K562 (cell line): ENCODE results near the gene TNFAIP3. TPM values are rescaled to one million over a fixed set of nuclear protein-coding genes. Genes with fewer than 3 reads are reported as not detected.
A peak's percentile ranks its signal among the peaks of the same experiment; 100 is the strongest.

Experiments used
- ESRRA ChIP-seq: fragments of 450-650 bp; IDR thresholded peaks from 2 replicates; pipeline ENCODE4 v1.6.1; 2014; ENCODE audit warnings: low read depth, mild to moderate bottlenecking, moderate library complexity, borderline replicate concordance
- FOXA1 ChIP-seq: fragments of 450-650 bp; IDR thresholded peaks from 2 replicates; pipeline ENCODE4 v1.6.1; 2016; ENCODE audit warnings: mild to moderate bottlenecking, borderline replicate concordance
- HDAC2 ChIP-seq: fragments of 450-650 bp; IDR thresholded peaks from 2 replicates; pipeline ENCODE4 v1.6.1; 2016; ENCODE audit warnings: mild to moderate bottlenecking
- HEY1 ChIP-seq: fragments of 250-450 bp; sonication (Bioruptor Pico); IDR thresholded peaks from 2 replicates; pipeline ENCODE4 v1.5.0; 2020; ENCODE audit warnings: mild to moderate bottlenecking, moderate library complexity, borderline replicate concordance
- MAFF ChIP-seq: IDR thresholded peaks from 2 replicates; pipeline ENCODE4 v1.6.1; 2012; ENCODE audit warnings: low read length, improper control_type of control experiment
- NR2F6 ChIP-seq: fragments of 450-650 bp; formaldehyde crosslinking; IDR thresholded peaks from 2 replicates; pipeline ENCODE4 v1.4.0; 2020; ENCODE audit warnings: mild to moderate bottlenecking
- POLR2A ChIP-seq: fragments of 450-650 bp; conservative IDR thresholded peaks from 2 replicates; pipeline ENCODE4 v1.6.1; 2016
- POLR2G ChIP-seq: fragments of 200-400 bp; formaldehyde crosslinking; IDR thresholded peaks from 2 replicates; pipeline ENCODE4 v1.6.1; 2017; ENCODE audit warnings: low read depth, mild to moderate bottlenecking, antibody characterized with exemption, low read length, moderate library complexity
- RBFOX2 ChIP-seq: fragments of 200-400 bp; formaldehyde crosslinking; IDR thresholded peaks from 2 replicates; pipeline ENCODE4 v1.6.1; 2017; ENCODE audit warnings: low read depth, mild to moderate bottlenecking, low read length, moderate library complexity
- TOE1 ChIP-seq, 2 experiments: fragments of 450-650 bp in 1 of 2; sonication (generic) in 1 of 2; formaldehyde crosslinking in 1 of 2; IDR thresholded peaks; 2 replicates each; pipeline versions ENCODE4 v1.7.1 to v1.8.0; 2016 to 2022; ENCODE audit warnings: borderline replicate concordance in 2 of 2, mild to moderate bottlenecking in 2 of 2, antibody characterized with exemption in 1 of 2, inconsistent platforms in 1 of 2, low read depth in 1 of 2, missing genetic modification reagents in 1 of 2, moderate library complexity in 1 of 2
- ZNF134 ChIP-seq: fragments of 250-450 bp; sonication (Bioruptor Pico); conservative IDR thresholded peaks from 2 replicates; pipeline ENCODE4 v1.4.0; 2020
- ZNF184 ChIP-seq: sonication (generic); formaldehyde crosslinking; IDR thresholded peaks from 2 replicates; pipeline ENCODE4 v1.5.0; 2020; ENCODE audit warnings: missing genetic modification reagents
- ZNF668 ChIP-seq: fragments of 250-450 bp; sonication (Bioruptor Pico); IDR thresholded peaks from 2 replicates; pipeline ENCODE4 v1.8.0; 2022; ENCODE audit warnings: mild to moderate bottlenecking, inconsistent platforms
- ZNF766 ChIP-seq: fragments of 200-800 bp; sonication (Bioruptor generic); conservative IDR thresholded peaks from 2 replicates; pipeline ENCODE4 v1.6.1; 2016; ENCODE audit warnings: missing genetic modification characterization, missing compliant biosample characterization
- polyA plus RNA-seq, 8 experiments: library from polyadenylated mRNA; depleted of rRNA in 4 of 8; stranded (reverse) in 5 of 8; unstranded in 3 of 8; fragments of >200 nt; fragmentation: Nextera tagmentation in 2 of 8; fragmentation: Illumina TruSeq in 1 of 8; extraction: Ambion mirVana in 2 of 8; extraction: Trizol in 1 of 8; gene quantifications; 2 replicates each; pipeline versions ENCODE4 v1.2.1 to v1.2.3, GENCODE V29; 2011 to 2014; ENCODE audit warnings: inconsistent platforms in 1 of 8, missing spikeins in 1 of 8
- total RNA-seq, 7 experiments: library from RNA; depleted of rRNA in 6 of 7; stranded (reverse); fragments of >200 nt in 6 of 7; fragmentation: Illumina TruSeq in 2 of 7; extraction: Trizol in 2 of 7; gene quantifications; 2 replicates each; pipeline versions ENCODE4 v1.2.1 to v1.2.3, GENCODE V29; 2011 to 2021; ENCODE audit warnings: low replicate concordance in 1 of 7
- TF ChIP-seq, protein P1 (sequence below): fragments of 250-450 bp; sonication (Bioruptor Pico); IDR thresholded peaks from 2 replicates; pipeline ENCODE4 v1.8.0; 2022; ENCODE audit warnings: inconsistent platforms, mild to moderate bottlenecking, moderate library complexity, borderline replicate concordance
- TF ChIP-seq, protein P2 (sequence below): fragments of 450-650 bp; IDR thresholded peaks from 2 replicates; pipeline ENCODE4 v1.6.1; 2016; ENCODE audit warnings: low read depth, mild to moderate bottlenecking, moderate library complexity
- TF ChIP-seq, protein P3 (sequence below), 2 experiments: IDR thresholded peaks; 2 replicates each; pipeline ENCODE4 v1.6.1; 2011; ENCODE audit warnings: borderline replicate concordance in 1 of 2, control low read depth in 1 of 2, low read depth in 1 of 2, low read length in 1 of 2, mild to moderate bottlenecking in 1 of 2, mixed read lengths in 1 of 2, moderate library complexity in 1 of 2; ENCODE audit not compliant: insufficient read depth in 1 of 2, insufficient read length in 1 of 2, poor library complexity in 1 of 2, severe bottlenecking in 1 of 2; ENCODE audit errors: extremely low read depth in 1 of 2
- TF ChIP-seq, protein P4 (sequence below): fragments of 250-450 bp; sonication (Bioruptor Pico); IDR thresholded peaks from 2 replicates; pipeline ENCODE4 v1.4.0; 2020

Gene TNFAIP3
- total and polyA plus RNA-seq, 9 of the 15 experiments (the other 6 are each of a cell fraction or from before 2014, with no cell fraction given) = 0.79 to 17.0 (median 6.4) TPM

DNA sequence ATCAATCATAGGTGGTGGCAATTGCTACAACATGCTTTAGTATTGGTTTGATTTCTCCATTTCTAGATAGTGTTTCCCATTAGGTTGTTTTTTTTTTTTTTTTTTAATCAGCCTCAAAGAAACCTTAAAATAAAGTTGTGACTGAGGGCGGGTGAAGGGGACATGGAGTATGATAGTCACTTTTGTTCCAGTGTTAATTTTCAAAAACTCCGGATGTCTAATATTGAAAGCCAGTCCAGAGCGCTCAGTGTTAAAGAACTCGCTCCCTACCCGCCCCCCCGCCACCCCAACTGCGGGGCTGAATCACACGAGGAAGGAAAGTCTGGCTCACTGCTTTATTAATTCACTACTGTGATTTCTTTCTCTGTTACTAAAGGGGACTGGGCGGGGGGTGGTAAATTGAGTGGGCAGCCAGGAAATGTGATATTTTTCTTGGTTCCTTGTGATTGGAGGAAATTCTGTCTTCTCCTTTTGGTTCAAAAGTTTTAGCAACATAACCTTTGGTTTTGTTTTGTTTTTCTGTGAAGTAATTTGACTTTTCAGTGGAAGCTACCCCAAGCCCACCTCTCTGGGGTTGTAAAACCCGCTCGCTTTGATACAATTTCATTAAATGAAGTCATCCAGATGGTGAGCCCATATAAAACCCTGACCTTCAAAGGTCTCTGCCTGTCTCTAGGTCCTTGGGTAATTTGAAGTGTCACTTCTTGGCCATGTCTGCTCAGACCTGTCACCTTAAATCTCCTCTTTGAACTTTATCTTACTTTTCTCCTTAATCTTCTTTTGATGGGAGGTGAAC lies 38.0 kb downstream of the TNFAIP3 start (continued):
- TF ChIP-seq TOE1 (IDR thresholded peaks at IDR 0.05; ENCODE audit: borderline replicate concordance) = 0 out of 2 replicates have a peak, but pooled peaks have one; percentile 6
- TF ChIP-seq TOE1 (CRISPR knock-in tag; IDR thresholded peaks at IDR 0.05; ENCODE audit: borderline replicate concordance, low read depth) = no peak
- TF ChIP-seq, protein P1, sequence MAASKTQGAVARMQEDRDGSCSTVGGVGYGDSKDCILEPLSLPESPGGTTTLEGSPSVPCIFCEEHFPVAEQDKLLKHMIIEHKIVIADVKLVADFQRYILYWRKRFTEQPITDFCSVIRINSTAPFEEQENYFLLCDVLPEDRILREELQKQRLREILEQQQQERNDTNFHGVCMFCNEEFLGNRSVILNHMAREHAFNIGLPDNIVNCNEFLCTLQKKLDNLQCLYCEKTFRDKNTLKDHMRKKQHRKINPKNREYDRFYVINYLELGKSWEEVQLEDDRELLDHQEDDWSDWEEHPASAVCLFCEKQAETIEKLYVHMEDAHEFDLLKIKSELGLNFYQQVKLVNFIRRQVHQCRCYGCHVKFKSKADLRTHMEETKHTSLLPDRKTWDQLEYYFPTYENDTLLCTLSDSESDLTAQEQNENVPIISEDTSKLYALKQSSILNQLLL (CRISPR knock-in tag) = no peak
- no peak for TF ChIP-seq NR2F6 (CRISPR knock-in tag)
- TF ChIP-seq ZNF766 (CRISPR knock-in tag) = peak; percentile 67
- TF ChIP-seq FOXA1 = no peak
- TF ChIP-seq ZNF668 (CRISPR knock-in tag) = peak; percentile 80; the same call in 1 of the 2 replicates
- TF ChIP-seq RBFOX2 = peak; percentile 41
- 0 out of 2 replicates have a peak, but pooled peaks have one; percentile 37 for TF ChIP-seq HEY1 (CRISPR knock-in tag)
- TF ChIP-seq, protein P2, sequence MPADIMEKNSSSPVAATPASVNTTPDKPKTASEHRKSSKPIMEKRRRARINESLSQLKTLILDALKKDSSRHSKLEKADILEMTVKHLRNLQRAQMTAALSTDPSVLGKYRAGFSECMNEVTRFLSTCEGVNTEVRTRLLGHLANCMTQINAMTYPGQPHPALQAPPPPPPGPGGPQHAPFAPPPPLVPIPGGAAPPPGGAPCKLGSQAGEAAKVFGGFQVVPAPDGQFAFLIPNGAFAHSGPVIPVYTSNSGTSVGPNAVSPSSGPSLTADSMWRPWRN = no peak
- TF ChIP-seq, protein P3, sequence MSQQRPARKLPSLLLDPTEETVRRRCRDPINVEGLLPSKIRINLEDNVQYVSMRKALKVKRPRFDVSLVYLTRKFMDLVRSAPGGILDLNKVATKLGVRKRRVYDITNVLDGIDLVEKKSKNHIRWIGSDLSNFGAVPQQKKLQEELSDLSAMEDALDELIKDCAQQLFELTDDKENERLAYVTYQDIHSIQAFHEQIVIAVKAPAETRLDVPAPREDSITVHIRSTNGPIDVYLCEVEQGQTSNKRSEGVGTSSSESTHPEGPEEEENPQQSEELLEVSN (IDR thresholded peaks at IDR 0.05; ENCODE audit: borderline replicate concordance in 1 of 2, extremely low read depth in 1 of 2, insufficient read depth in 1 of 2, insufficient read length in 1 of 2, low read depth in 1 of 2, low read length in 1 of 2, poor library complexity in 1 of 2, severe bottlenecking in 1 of 2) = no peak
- TF ChIP-seq ZNF184 (CRISPR knock-in tag) = no peak
- 0 out of 2 replicates have a peak, but pooled peaks have one; percentile 1 for TF ChIP-seq ESRRA
- 0 out of 2 replicates have a peak, but pooled peaks have one; percentile 3 for TF ChIP-seq POLR2G
- no peak for TF ChIP-seq POLR2A
- no peak for TF ChIP-seq ZNF134 (CRISPR knock-in tag)
- no peak for TF ChIP-seq MAFF
- 0 out of 2 replicates have a peak, but pooled peaks have one; percentile 7 for TF ChIP-seq HDAC2
- TF ChIP-seq, protein P4, sequence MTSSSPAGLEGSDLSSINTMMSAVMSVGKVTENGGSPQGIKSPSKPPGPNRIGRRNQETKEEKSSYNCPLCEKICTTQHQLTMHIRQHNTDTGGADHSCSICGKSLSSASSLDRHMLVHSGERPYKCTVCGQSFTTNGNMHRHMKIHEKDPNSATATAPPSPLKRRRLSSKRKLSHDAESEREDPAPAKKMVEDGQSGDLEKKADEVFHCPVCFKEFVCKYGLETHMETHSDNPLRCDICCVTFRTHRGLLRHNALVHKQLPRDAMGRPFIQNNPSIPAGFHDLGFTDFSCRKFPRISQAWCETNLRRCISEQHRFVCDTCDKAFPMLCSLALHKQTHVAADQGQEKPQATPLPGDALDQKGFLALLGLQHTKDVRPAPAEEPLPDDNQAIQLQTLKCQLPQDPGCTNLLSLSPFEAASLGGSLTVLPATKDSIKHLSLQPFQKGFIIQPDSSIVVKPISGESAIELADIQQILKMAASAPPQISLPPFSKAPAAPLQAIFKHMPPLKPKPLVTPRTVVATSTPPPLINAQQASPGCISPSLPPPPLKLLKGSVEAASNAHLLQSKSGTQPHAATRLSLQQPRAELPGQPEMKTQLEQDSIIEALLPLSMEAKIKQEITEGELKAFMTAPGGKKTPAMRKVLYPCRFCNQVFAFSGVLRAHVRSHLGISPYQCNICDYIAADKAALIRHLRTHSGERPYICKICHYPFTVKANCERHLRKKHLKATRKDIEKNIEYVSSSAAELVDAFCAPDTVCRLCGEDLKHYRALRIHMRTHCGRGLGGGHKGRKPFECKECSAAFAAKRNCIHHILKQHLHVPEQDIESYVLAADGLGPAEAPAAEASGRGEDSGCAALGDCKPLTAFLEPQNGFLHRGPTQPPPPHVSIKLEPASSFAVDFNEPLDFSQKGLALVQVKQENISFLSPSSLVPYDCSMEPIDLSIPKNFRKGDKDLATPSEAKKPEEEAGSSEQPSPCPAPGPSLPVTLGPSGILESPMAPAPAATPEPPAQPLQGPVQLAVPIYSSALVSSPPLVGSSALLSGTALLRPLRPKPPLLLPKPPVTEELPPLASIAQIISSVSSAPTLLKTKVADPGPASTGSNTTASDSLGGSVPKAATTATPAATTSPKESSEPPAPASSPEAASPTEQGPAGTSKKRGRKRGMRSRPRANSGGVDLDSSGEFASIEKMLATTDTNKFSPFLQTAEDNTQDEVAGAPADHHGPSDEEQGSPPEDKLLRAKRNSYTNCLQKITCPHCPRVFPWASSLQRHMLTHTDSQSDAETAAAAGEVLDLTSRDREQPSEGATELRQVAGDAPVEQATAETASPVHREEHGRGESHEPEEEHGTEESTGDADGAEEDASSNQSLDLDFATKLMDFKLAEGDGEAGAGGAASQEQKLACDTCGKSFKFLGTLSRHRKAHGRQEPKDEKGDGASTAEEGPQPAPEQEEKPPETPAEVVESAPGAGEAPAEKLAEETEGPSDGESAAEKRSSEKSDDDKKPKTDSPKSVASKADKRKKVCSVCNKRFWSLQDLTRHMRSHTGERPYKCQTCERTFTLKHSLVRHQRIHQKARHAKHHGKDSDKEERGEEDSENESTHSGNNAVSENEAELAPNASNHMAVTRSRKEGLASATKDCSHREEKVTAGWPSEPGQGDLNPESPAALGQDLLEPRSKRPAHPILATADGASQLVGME = no peak
